HepG2 (cell line): ENCODE results near the gene FMNL2. TPM values are rescaled to one million over a fixed set of nuclear protein-coding genes. Genes with fewer than 3 reads are reported as not detected.

Experiments
- EEA1 ChIP-seq: sonication (generic); formaldehyde crosslinking; IDR thresholded peaks from 2 replicates; pipeline ENCODE4 v1.5.1; 2020; ENCODE audit warnings: mild to moderate bottlenecking, missing genetic modification reagents, borderline replicate concordance
- ELK4 ChIP-seq: sonication (generic); formaldehyde crosslinking; IDR thresholded peaks from 2 replicates; pipeline ENCODE4 v1.9.0; 2021; ENCODE audit warnings: missing genetic modification reagents, borderline replicate concordance
- GLMP ChIP-seq: sonication (generic); formaldehyde crosslinking; IDR thresholded peaks from 2 replicates; pipeline ENCODE4 v1.9.0; 2021; ENCODE audit warnings: missing genetic modification reagents, mild to moderate bottlenecking, borderline replicate concordance
- HOMEZ ChIP-seq: IDR thresholded peaks from 2 replicates; pipeline ENCODE4 v1.6.1; 2016; ENCODE audit warnings: low read depth
- KDM4B ChIP-seq: sonication (generic); formaldehyde crosslinking; IDR thresholded peaks from 2 replicates; pipeline ENCODE4 v1.4.0; 2020; ENCODE audit warnings: missing genetic modification reagents
- NFKB2 ChIP-seq: sonication (generic); formaldehyde crosslinking; IDR thresholded peaks from 2 replicates; pipeline ENCODE4 v1.4.0; 2020; ENCODE audit warnings: missing genetic modification reagents, borderline replicate concordance
- RERE ChIP-seq: IDR thresholded peaks from 2 replicates; pipeline ENCODE4 v1.6.1; 2016; ENCODE audit warnings: low read depth, missing genetic modification reagents, missing compliant biosample characterization
- REST ChIP-seq, 2 experiments: IDR thresholded peaks; 2 replicates each; pipeline ENCODE4 v1.6.1; 2011 to 2012; ENCODE audit warnings: low read length in 2 of 2, borderline replicate concordance in 1 of 2, low read depth in 1 of 2, mild to moderate bottlenecking in 1 of 2, moderate library complexity in 1 of 2
- ZBTB33 ChIP-seq: sonication (generic); formaldehyde crosslinking; IDR thresholded peaks from 2 replicates; pipeline ENCODE4 v1.4.0; 2020; ENCODE audit warnings: missing genetic modification reagents
- ZNF749 ChIP-seq: sonication (generic); formaldehyde crosslinking; IDR thresholded peaks from 2 replicates; pipeline ENCODE4 v1.8.0; 2022; ENCODE audit warnings: mild to moderate bottlenecking, missing genetic modification reagents, moderate library complexity, borderline replicate concordance
- polyA plus RNA-seq, 8 experiments: library from polyadenylated mRNA; depleted of rRNA in 3 of 8; stranded (reverse) in 7 of 8; unstranded in 1 of 8; fragments of >200 nt; fragmentation: Illumina TruSeq in 4 of 8; extraction: Trizol in 4 of 8; gene quantifications; 2 replicates each; pipeline versions ENCODE4 v1.2.1 to v1.2.3, GENCODE V29; 2011 to 2016; ENCODE audit warnings: low read depth in 4 of 8, missing spikeins in 1 of 8, mixed read lengths in 1 of 8; ENCODE audit not compliant: insufficient read depth in 1 of 8
- total RNA-seq, 5 experiments: library from RNA; depleted of rRNA; stranded (reverse); fragments of >200 nt; fragmentation: Illumina TruSeq; extraction: Trizol; gene quantifications; 2 replicates each; pipeline ENCODE4 v1.2.3, GENCODE V29; 2016; ENCODE audit warnings: low read depth in 1 of 5

Gene FMNL2
- total and polyA plus RNA-seq, 2 of the 13 experiments (the other 11 are each of a cell fraction or from before 2014, with no cell fraction given) = 66.5 to 67.7 TPM

GRCh38 chr2:152425765-152426727, 91.1 kb downstream of the FMNL2 start (continued):
- TF ChIP-seq RERE (0 out of 2 replicates have a peak, but pooled peaks have one; percentile 11), HOMEZ (CRISPR knock-in tag) (peak; percentile 78), ELK4 (CRISPR knock-in tag) (no peak), EEA1 (no peak), ZBTB33 (CRISPR knock-in tag) (no peak), KDM4B (CRISPR knock-in tag) (no peak), REST (IDR thresholded peaks at IDR 0.05; ENCODE audit: borderline replicate concordance in 1 of 2, low read depth in 1 of 2, low read length in 2 of 2) (0 out of 4 replicates have a peak, but pooled peaks of 1 of the 2 experiments have one; percentile 26), NFKB2 (CRISPR knock-in tag) (no peak), ZNF749 (CRISPR knock-in tag) (no peak), GLMP (CRISPR knock-in tag) (no peak)
